Measurements from ENCODE around the gene TET1. TPM values are rescaled to one million over a fixed set of nuclear protein-coding genes. Genes with fewer than 3 reads are reported as not detected.

The TET1 gene
- polyA plus RNA-seq, 3 donors = 0.01 to 0.08 (median 0.06) TPM

DNA sequence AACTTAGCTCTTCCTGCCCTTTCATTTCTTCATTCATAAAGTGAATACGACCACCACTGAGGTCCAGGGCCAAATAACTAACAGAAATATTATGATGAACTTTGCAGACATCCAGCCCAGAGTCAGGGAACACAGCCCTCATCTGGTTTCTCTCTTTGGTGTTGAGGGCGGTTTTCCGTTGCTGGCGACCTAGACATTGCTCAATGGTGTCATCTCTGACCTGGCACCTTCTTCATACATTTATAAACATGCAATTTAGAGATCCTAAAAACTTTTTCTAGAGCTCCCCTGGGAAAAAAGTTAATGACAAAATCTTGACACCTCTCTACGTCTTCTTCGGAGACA, 324 bp upstream of the TET1 start:
- H4K20me1 ChIP-seq (ENCODE audit: insufficient read depth, low read length) = no peaks in the 10 kb centered on the region
- intact Hi-C loops (cut with micrococcal nuclease) = no loop called here
- peaks cover 17 to 21% of the 10 kb centered on the region in 2 donors for H3K4me1 ChIP-seq (ENCODE audit: control insufficient read depth in 1 of 2, insufficient read depth in 2 of 2, low read length in 2 of 2)
- H3K79me2 ChIP-seq (ENCODE audit: insufficient read depth, low read length) = no peaks in the 10 kb centered on the region
- Mint-ChIP-seq H3K9me3 (peaks cover 0 to 15% (median 4%) of the 10 kb centered on the region in 7 donors), H3K36me3 (peaks cover 5 to 6% of the 10 kb centered on the region in 2 donors), H3K4me3 (peak overlapping the region; percentile 54 to 88), H3K4me1 (peaks cover 31% of the 10 kb centered on the region), H3K27ac (no peak overlapping the region), H3K27me3 (ENCODE audit: low read depth in 3 of 3) (peaks cover 79 to 94% (median 85%) of the 10 kb centered on the region in 3 donors)
- no peak for DNase-seq
- peak overlapping the region; percentile 62 for H2AFZ ChIP-seq (ENCODE audit: insufficient read depth, low read depth, low read length, poor library complexity, severe bottlenecking)
- TF ChIP-seq, protein P1, sequence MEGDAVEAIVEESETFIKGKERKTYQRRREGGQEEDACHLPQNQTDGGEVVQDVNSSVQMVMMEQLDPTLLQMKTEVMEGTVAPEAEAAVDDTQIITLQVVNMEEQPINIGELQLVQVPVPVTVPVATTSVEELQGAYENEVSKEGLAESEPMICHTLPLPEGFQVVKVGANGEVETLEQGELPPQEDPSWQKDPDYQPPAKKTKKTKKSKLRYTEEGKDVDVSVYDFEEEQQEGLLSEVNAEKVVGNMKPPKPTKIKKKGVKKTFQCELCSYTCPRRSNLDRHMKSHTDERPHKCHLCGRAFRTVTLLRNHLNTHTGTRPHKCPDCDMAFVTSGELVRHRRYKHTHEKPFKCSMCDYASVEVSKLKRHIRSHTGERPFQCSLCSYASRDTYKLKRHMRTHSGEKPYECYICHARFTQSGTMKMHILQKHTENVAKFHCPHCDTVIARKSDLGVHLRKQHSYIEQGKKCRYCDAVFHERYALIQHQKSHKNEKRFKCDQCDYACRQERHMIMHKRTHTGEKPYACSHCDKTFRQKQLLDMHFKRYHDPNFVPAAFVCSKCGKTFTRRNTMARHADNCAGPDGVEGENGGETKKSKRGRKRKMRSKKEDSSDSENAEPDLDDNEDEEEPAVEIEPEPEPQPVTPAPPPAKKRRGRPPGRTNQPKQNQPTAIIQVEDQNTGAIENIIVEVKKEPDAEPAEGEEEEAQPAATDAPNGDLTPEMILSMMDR (IDR thresholded peaks at IDR 0.05) = no peak
- H3K4me2 ChIP-seq (replicated peaks; ENCODE audit: extremely low read depth, low read length, poor library complexity, severe bottlenecking) = peak overlapping the region; percentile 70
- H3K27me3 ChIP-seq (ENCODE audit: control insufficient read depth in 2 of 2, insufficient read depth in 2 of 2, low read length in 2 of 2) = peaks cover 61 to 84% of the 10 kb centered on the region in 2 donors
- no CpG with 5 or more reads among the region's 6 CpGs for WGBS (ENCODE audit: insufficient coverage)
- no peaks in the 10 kb centered on the region for H3K36me3 ChIP-seq (replicated peaks in 1 of 2; ENCODE audit: control insufficient read depth in 1 of 2, insufficient read depth in 2 of 2, low read length in 2 of 2)
- peak overlapping the region in 2 of 3 experiments; percentile 29 to 56 for H3K4me3 ChIP-seq (replicated peaks in 1 of 3; ENCODE audit: low read depth in 2 of 3, low read length in 3 of 3)
- H3K9me3 ChIP-seq (replicated peaks in 1 of 2; ENCODE audit: control insufficient read depth in 1 of 2, insufficient read depth in 1 of 2, low read length in 2 of 2) = peaks cover 0 to 5% of the 10 kb centered on the region in 2 donors
- no peak overlapping the region for H3K9ac ChIP-seq (ENCODE audit: insufficient read depth, low read length, poor library complexity, severe bottlenecking)
- no peak overlapping the region for H3K27ac ChIP-seq (ENCODE audit: low read depth in 1 of 2, low read length in 2 of 2)

DNA sequence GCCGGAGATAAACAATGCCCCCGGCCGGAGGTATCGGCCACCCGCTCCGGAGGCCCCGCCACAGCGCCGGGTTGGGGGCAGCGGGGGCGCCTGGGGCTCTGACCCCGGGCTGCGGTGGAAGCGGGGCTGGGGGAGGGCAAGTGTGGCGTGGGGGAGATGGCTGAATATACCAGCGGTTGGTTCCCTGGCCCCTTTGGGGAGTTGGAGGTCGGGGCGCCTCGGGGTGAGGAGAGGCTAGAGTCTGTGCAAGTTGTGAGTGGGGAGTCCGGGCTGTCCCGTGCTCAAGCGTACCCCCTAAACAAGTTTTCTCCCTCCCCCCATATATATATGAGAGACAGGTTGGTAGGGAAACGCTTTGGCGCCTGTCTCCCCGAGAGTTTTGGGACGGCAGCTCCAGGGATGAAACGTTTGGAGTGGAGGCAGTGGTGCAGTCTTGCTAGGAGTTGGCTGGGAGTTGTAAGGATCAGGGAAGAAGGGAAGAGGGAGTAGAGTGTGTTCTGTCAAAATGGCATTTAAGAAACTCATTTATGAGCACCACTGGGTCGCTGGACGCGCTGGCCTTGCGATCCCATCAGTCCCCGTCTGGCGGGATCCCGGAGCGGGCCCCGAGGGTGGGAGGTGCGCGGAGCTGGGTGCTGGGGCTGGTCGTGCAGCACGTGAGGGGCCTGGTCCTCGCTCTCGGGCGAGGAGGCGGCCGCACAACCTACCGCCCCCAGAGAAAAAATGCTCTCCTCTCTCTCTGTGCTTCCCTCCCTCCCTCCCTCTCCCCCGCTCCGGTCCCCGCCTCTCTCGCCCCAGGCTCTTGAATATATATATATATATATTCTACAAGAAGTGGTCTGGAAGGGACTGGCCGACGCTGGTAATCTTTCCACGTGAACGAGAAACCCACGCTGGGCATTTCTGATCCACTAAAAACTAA, 1.1 kb downstream of the TET1 start:
- 2% methylated on average over 34 of the region's 55 CpGs for WGBS (ENCODE audit: insufficient coverage)
- Histone ChIP-seq H3K4me1 (ENCODE audit: control insufficient read depth in 1 of 2, insufficient read depth in 2 of 2, low read length in 2 of 2) (peaks cover 17 to 21% of the 10 kb centered on the region in 2 donors), H3K36me3 (replicated peaks in 1 of 2; ENCODE audit: control insufficient read depth in 1 of 2, insufficient read depth in 2 of 2, low read length in 2 of 2) (no peaks in the 10 kb centered on the region), H3K27me3 (ENCODE audit: control insufficient read depth in 2 of 2, insufficient read depth in 2 of 2, low read length in 2 of 2) (peaks cover 70 to 95% of the 10 kb centered on the region in 2 donors), H4K20me1 (ENCODE audit: insufficient read depth, low read length) (no peaks in the 10 kb centered on the region), H3K4me2 (replicated peaks; ENCODE audit: extremely low read depth, low read length, poor library complexity, severe bottlenecking) (peak overlapping the region; percentile 70), H3K79me2 (ENCODE audit: insufficient read depth, low read length) (no peaks in the 10 kb centered on the region), H3K9ac (ENCODE audit: insufficient read depth, low read length, poor library complexity, severe bottlenecking) (peak overlapping the region; percentile 38), H3K9me3 (replicated peaks in 1 of 2; ENCODE audit: control insufficient read depth in 1 of 2, insufficient read depth in 1 of 2, low read length in 2 of 2) (peaks cover 0 to 5% of the 10 kb centered on the region in 2 donors), H3K27ac (ENCODE audit: low read depth in 1 of 2, low read length in 2 of 2) (no peak overlapping the region), H3K4me3 (replicated peaks in 1 of 3; ENCODE audit: low read depth in 2 of 3, low read length in 3 of 3) (peak overlapping the region in 1 of 3 experiments; percentile 56), H2AFZ (ENCODE audit: insufficient read depth, low read depth, low read length, poor library complexity, severe bottlenecking) (peak overlapping the region; percentile 62)
- intact Hi-C loops (cut with micrococcal nuclease) = no loop called here
- Mint-ChIP-seq H3K4me3 (peak overlapping the region; percentile 62 to 86), H3K27ac (no peak overlapping the region), H3K4me1 (peaks cover 31% of the 10 kb centered on the region), H3K9me3 (peaks cover 0 to 15% (median 4%) of the 10 kb centered on the region in 7 donors), H3K27me3 (ENCODE audit: low read depth in 3 of 3) (peaks cover 90 to 96% (median 95%) of the 10 kb centered on the region in 3 donors), H3K36me3 (peaks cover 5 to 6% of the 10 kb centered on the region in 2 donors)
- DNase-seq = no peak
- TF ChIP-seq, protein P1 (IDR thresholded peaks at IDR 0.05) = no peak

Measured in CD14-positive monocyte (primary cell).